NCI-H146 treated with DMSO at 0.1 percent for 48 hours (cell line): Measurements from ENCODE around the gene PLXNC1.

Experiments used
- DNase-seq: peaks from one replicate; lab custom pipeline; 2025; ENCODE audit not compliant: unreplicated experiment; lab: John Stamatoyannopoulos, UW

Gene PLXNC1

DNA sequence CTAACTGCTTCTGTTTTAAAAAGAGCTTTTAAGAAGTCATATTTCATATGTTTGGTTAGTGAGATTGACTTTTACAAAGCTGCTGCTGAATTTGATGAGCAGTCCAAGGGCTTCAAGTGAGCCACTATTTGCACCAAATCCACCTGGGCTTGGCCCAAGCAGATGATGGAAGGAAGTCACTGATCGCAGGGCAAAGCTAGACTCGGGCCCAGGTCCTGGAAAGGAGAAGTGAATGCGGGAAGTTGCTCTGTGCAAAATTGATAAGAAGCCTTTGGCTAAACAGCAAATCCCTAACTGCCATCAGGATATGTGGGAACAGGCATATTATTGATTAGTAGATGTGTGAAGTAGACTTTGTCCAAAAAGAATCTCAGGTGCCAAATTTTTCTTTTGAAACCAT, 30.5 kb downstream of the PLXNC1 start:
- no peak for DNase-seq

DNA sequence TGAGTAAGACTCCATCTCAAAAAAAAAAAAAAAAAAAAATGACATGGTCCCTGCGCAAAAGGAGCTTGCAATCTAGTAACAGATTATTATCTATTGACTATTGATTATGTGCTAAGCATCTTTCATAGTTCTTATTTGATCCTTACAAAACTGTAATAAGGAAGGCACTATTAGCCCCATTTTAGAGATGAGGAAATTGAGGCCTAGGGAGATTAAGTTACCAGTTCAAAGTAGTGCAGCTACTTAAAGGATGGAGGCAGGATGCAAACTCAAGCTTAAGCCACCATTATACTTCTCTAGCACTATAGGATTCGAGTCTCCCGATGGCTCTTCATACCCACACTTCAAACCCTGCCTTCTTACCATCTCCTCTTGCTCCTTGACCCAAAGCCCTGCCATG, 31.3 kb downstream of the PLXNC1 start:
- no peak for DNase-seq

- no peak for DNase-seq
Measured at GRCh38 chr12:94180558-94181296, 32.4 kb downstream of the PLXNC1 start.

DNA sequence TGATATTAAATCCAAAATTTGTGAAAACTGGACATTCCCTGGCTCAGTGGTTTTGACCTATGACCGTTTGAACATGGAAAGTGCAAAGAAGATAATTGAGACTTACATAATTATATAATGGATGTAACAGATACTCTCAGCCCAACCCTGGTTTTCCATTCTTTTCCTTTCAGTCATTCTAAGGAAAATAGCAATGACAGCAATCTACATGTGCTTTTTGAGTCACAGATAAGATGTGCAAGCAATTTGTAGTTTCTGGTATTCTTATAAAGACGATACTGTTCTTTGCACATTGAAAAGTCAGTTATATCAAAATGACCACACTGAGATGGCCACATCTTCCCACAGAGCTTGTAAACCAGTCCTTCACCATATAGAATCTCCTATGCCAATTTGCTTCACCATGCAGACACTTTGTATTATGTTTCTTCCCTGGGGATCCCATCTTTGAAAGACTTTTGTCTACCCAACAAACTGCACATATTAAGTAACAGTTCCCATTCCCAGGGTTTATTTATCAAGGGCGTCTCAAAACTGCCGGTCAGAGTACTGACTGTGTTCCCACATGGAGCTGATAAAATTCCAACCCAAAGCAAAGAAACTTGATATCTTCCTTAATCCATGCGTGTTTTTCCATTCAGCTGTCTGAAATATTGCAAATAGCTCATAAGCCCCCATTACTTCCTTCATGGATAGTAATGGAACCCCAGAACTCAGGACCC, 34.8 kb downstream of the PLXNC1 start:
- DNase-seq, result no peak

- DNase-seq, result no peak
Measured at GRCh38 chr12:94183708-94184379, 35.5 kb downstream of the PLXNC1 start.

- no peak for DNase-seq
Measured at GRCh38 chr12:94184995-94185719, 36.8 kb downstream of the PLXNC1 start.

- DNase-seq, result no peak
Measured at GRCh38 chr12:94185801-94186200, 37.4 kb downstream of the PLXNC1 start.

- DNase-seq, result no peak
Measured at GRCh38 chr12:94186278-94187241, 38.2 kb downstream of the PLXNC1 start.

GRCh38 chr12:94187361-94187760, 39.0 kb downstream of the PLXNC1 start:
- DNase-seq, result no peak

DNA sequence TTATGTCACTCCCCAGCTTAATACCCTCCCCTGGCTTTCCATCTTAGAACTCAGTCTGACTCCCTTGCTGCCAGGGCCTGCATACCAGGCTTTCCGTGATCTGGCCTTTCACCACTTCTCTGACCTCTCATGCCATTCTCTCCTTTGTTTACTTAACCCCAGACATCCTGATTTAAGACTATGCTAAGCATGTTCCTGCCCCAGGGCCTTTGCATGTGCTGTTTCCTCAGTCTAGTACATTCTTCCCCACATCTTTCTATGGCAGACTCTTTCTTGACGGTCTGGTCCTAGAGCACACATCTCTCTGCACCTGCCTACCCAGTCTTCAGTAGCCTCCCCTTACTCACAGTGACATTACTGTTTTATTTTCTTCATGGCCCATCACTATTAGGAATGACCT, 42.2 kb downstream of the PLXNC1 start:
- DNase-seq, result no peak

GRCh38 chr12:94191023-94191422, 42.6 kb downstream of the PLXNC1 start:
- DNase-seq, result no peak

DNA sequence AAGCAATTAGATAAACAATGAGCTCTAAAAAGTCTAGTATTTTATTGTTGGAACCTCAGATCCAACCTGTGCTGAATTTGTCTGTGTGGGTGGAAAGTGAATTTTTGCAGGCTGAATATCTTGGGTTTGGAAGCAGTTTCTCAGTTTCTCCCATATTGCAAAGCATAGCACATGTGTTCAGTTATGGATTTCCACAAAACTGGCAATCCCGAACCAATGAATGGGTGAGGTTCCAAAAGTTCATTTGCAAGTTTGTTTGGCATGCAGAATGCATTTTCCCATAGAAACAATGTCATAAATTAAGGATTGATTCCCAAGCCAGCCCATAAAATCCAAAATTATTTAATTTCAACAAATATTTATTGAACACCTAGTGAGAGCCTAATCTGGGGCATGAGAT, 43.4 kb downstream of the PLXNC1 start:
- DNase-seq, result no peak

DNA sequence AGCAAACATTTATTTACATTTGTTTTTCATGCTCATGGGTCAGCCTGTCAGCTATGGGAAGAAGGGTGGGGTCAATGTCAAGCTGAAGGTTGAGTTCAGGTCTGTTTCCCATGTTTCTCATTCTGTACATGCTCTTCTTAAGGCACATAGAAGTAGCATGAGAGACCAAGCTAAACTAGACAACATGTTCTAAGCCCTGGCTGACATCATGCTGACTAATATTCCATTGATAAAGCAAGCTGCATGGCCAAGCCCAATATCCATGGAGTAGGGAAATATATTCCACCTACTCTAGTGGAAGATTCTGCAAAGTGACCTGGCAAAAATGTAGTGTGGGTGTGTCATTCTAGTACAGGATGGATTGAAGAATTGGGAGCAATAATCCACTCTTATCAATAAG, 44.1 kb downstream of the PLXNC1 start:
- no peak for DNase-seq

- DNase-seq, result no peak
Measured at GRCh38 chr12:94193168-94193567, 44.8 kb downstream of the PLXNC1 start.

- no peak for DNase-seq
Measured at GRCh38 chr12:94195483-94195882, 47.1 kb downstream of the PLXNC1 start.

GRCh38 chr12:94198469-94198868, 50.1 kb downstream of the PLXNC1 start:
- no peak for DNase-seq

- no peak for DNase-seq
Measured at GRCh38 chr12:94198872-94199271, 50.5 kb downstream of the PLXNC1 start.

DNA sequence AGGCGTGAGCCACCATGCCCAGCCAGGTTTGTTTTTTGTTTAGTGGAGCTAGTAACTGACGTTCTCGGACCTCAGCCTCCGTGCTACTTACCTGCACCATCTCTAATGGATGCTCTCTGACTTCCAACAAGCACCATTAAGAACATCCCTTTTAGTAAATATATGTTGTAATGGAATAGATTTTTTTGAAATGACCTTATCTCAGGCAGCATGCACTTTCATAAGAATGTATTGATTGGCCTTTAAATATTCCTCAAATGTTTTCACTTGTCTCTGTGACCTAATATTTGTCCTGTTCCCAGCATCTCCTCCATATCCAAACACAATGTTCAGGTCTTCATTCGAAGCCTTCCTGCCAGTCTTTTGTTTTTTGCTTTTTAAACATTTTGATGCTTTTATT, 51.7 kb downstream of the PLXNC1 start:
- DNase-seq, result no peak

DNA sequence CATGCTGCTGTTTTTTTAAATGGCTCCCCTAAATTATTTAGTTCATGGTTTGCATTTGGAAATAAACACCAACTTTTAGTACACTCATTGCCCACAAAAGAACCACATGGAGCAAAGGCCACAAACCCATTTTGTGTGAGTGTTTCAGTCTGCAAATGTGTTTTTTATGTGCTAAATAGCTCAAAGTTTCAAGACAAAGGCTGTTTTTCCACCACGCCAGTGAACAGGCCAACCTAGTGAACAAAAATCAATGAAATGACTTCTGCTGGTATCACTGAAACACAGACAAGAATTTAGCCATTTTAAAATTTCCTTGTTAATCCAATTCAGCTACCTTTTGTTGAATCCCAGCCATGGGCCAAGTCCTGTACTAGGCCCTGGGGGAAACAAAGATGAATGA, 52.3 kb downstream of the PLXNC1 start:
- DNase-seq, result no peak
